ENCODE data around the gene TOMM5. TPM values are rescaled to one million over a fixed set of nuclear protein-coding genes. Genes with fewer than 3 reads are reported as not detected.

TOMM5 gene
- total and polyA plus RNA-seq, 2 experiments from 2014 or later = 130 to 288 TPM

DNA sequence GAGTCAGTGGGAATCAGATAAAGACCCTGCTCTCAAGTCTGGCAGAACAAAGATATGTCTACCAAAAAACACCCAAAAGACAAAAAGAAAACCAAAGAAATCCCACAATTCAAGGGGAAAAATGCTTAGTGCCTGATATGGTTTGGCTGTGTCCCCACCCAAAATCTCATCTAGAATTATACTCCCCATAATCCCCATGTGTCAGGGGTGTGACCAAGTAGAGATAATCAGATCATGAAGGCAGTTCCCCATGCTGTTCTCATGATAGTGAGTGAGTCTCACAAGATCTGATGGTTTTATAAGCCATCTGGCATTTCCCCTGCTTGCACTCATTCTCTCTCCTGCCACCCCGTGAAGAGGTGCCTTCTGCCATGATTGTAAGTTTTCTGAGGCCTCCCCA lies 29.6 kb downstream of the TOMM5 start:
- no peak overlapping the region for H3K4me2 ChIP-seq (ENCODE audit: unreplicated experiment)
- H2AFZ ChIP-seq = no peak overlapping the region
- no peak overlapping the region for H3K4me3 ChIP-seq
- H3K9me3 ChIP-seq (ENCODE audit: low read depth) = no peaks in the 10 kb centered on the region
- H3K27ac ChIP-seq = no peak overlapping the region
- TF ChIP-seq EZH2phosphoT487 (IDR thresholded peaks at IDR 0.05; ENCODE audit: insufficient read depth, low read depth) = no peak
- DNase-seq = no peak
- H3K9ac ChIP-seq = no peak overlapping the region
- H3K27me3 ChIP-seq (replicated peaks; ENCODE audit: insufficient read depth) = no peaks in the 10 kb centered on the region
- H3K36me3 ChIP-seq (ENCODE audit: low read depth) = no peaks in the 10 kb centered on the region
- no peaks in the 10 kb centered on the region for H4K20me1 ChIP-seq (ENCODE audit: insufficient read depth)
- H3K9me2 ChIP-seq (ENCODE audit: insufficient read depth) = no peaks in the 10 kb centered on the region
- 38 to 58% methylated on average over 1 of the region's 1 CpG for WGBS, 2 experiments (ENCODE audit: low coverage in 1 of 2, low lambda C conversion rate in 2 of 2, missing lambda C conversion rate in 2 of 2)
- peaks cover 22% of the 10 kb centered on the region; the same call in 1 of the 2 replicates for H3K79me2 ChIP-seq (ENCODE audit: insufficient read depth)
- in situ Hi-C loops (cut with MboI) = no loop called here
- no peaks in the 10 kb centered on the region for H3F3A ChIP-seq (ENCODE audit: insufficient read depth)
- no peaks in the 10 kb centered on the region for H3K4me1 ChIP-seq (ENCODE audit: insufficient read depth)

DNA sequence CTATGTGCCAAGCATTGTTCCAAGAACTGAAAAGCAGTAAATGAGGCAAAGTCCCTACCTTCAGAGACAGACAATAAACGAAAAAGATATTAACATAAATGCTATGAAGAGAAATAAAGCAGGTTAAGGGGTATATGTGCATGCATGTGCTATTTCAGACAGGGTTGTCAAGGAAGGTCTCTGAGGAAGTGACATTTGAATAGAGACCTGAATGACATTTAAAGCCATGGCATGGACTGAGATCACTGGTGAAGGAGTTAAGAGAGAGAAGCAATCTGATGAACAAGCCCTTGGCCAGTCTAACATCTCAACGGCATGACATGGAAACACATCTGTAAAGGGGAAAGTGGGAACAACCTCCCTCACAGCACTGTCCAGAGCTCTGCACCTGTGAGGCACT lies 30.7 kb downstream of the TOMM5 start:
- no peaks in the 10 kb centered on the region for H4K20me1 ChIP-seq (ENCODE audit: insufficient read depth)
- H3K27ac ChIP-seq = no peak overlapping the region
- peaks cover 20% of the 10 kb centered on the region; the same call in 1 of the 2 replicates for H3K79me2 ChIP-seq (ENCODE audit: insufficient read depth)
- H3K9ac ChIP-seq = no peak overlapping the region
- in situ Hi-C loops (cut with MboI) = no loop called here
- H3K4me1 ChIP-seq (ENCODE audit: insufficient read depth) = no peaks in the 10 kb centered on the region
- no peaks in the 10 kb centered on the region for H3K27me3 ChIP-seq (replicated peaks; ENCODE audit: insufficient read depth)
- no peaks in the 10 kb centered on the region for H3K9me3 ChIP-seq (ENCODE audit: low read depth)
- no peaks in the 10 kb centered on the region for H3K9me2 ChIP-seq (ENCODE audit: insufficient read depth)
- no peak overlapping the region for H3K4me2 ChIP-seq (ENCODE audit: unreplicated experiment)
- H2AFZ ChIP-seq = no peak overlapping the region
- no peak for TF ChIP-seq EZH2 (IDR thresholded peaks at IDR 0.05; ENCODE audit: insufficient read depth, poor library complexity, severe bottlenecking)
- no peak for TF ChIP-seq EZH2phosphoT487 (IDR thresholded peaks at IDR 0.05; ENCODE audit: insufficient read depth, low read depth)
- H3K4me3 ChIP-seq = no peak overlapping the region
- H3F3A ChIP-seq (ENCODE audit: insufficient read depth) = no peaks in the 10 kb centered on the region
- H3K36me3 ChIP-seq (ENCODE audit: low read depth) = no peaks in the 10 kb centered on the region
- 98% methylated on average over 2 of the region's 2 CpGs for WGBS, 2 experiments (ENCODE audit: low coverage in 1 of 2, low lambda C conversion rate in 2 of 2, missing lambda C conversion rate in 2 of 2)
- DNase-seq = no peak

DNA sequence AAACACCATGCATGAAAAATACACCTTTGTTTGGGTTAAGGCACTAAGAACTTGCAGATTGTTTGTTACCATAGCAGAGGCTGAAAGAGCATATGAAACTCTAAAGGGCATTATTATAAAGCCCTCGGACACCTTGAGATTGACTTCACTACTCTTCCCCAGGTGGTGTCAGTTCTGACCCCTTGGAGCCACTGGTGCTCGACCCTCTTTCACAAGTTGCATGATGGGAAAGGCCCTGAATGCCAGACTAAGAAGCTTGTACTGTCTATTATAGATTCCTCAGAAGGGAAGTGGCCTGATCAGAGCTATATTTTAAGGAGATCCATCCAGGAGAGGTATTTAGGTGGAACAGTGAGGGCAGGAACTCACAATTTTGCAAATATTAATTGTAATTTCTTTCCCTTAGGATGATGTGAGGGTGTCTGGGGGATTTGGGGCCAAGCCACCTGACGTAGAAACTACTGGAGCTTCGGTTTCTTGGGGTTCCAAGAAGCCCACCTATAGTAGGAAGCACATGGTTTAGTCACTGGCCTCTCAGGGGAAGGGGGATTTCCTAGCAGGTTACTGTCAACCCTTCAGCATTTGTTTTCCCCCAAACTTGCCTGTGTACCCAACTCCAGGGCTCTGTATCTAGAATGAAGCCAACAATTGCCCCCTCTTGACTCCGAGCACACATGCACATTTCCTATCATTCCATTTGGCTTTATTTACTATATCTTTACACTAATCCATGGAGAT lies 32.4 kb downstream of the TOMM5 start:
- Histone ChIP-seq H3K4me1 (ENCODE audit: insufficient read depth) (peaks cover 7% of the 10 kb centered on the region; the same call in 1 of the 2 replicates), H3K9me2 (ENCODE audit: insufficient read depth) (no peaks in the 10 kb centered on the region), H4K20me1 (ENCODE audit: insufficient read depth) (no peaks in the 10 kb centered on the region), H3F3A (ENCODE audit: insufficient read depth) (no peaks in the 10 kb centered on the region), H3K27ac (no peak overlapping the region), H3K27me3 (replicated peaks; ENCODE audit: insufficient read depth) (no peaks in the 10 kb centered on the region), H3K9me3 (ENCODE audit: low read depth) (no peaks in the 10 kb centered on the region), H3K9ac (no peak overlapping the region), H3K4me3 (no peak overlapping the region), H3K79me2 (ENCODE audit: insufficient read depth) (peaks cover 16% of the 10 kb centered on the region; the same call in 1 of the 2 replicates), H3K4me2 (ENCODE audit: unreplicated experiment) (no peak overlapping the region), H3K36me3 (ENCODE audit: low read depth) (no peaks in the 10 kb centered on the region), H2AFZ (no peak overlapping the region)
- in situ Hi-C loops (cut with MboI) = no loop called here
- no peak for DNase-seq
- WGBS, 2 experiments (ENCODE audit: low coverage in 1 of 2, low lambda C conversion rate in 2 of 2, missing lambda C conversion rate in 2 of 2) = 96 to 98% methylated on average over 5 of the region's 5 CpGs
- no peak for TF ChIP-seq EZH2phosphoT487 (IDR thresholded peaks at IDR 0.05; ENCODE audit: insufficient read depth, low read depth)
- no peak for TF ChIP-seq EZH2 (IDR thresholded peaks at IDR 0.05; ENCODE audit: insufficient read depth, poor library complexity, severe bottlenecking)

DNA sequence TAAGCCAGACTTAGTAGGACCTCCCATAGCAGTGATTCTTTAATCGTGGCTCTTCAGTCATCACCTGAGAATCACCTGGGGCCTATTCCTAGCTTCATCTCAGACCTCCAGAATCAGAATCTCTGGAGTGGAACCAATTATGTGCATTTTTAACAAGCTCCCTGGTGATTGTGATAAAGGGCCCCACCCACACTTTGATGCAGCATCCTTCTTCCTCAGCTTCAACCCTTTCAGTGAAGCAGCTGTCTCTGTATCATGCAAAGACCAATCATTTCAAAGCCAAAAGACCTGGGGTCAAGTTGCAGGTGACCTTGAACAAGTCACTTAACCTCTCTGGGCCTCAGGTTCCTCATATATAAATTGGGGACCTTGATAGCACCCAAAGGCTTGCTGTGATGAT lies 33.3 kb downstream of the TOMM5 start:
- in situ Hi-C loops (cut with MboI) = no loop called here
- no peak overlapping the region for H3K9ac ChIP-seq
- H3K9me2 ChIP-seq (ENCODE audit: insufficient read depth) = no peaks in the 10 kb centered on the region
- H2AFZ ChIP-seq = no peak overlapping the region
- peaks cover 16% of the 10 kb centered on the region; the same call in 1 of the 2 replicates for H3K79me2 ChIP-seq (ENCODE audit: insufficient read depth)
- H3K36me3 ChIP-seq (ENCODE audit: low read depth) = no peaks in the 10 kb centered on the region
- H3K4me2 ChIP-seq (ENCODE audit: unreplicated experiment) = no peak overlapping the region
- no peak overlapping the region for H3K27ac ChIP-seq
- no peaks in the 10 kb centered on the region for H3K27me3 ChIP-seq (replicated peaks; ENCODE audit: insufficient read depth)
- H3K4me3 ChIP-seq = no peak overlapping the region
- no peaks in the 10 kb centered on the region for H3F3A ChIP-seq (ENCODE audit: insufficient read depth)
- no peaks in the 10 kb centered on the region for H4K20me1 ChIP-seq (ENCODE audit: insufficient read depth)
- WGBS, 2 experiments (ENCODE audit: low coverage in 1 of 2, low lambda C conversion rate in 2 of 2, missing lambda C conversion rate in 2 of 2) = 13 to 17% methylated on average over 1 of the region's 1 CpG
- TF ChIP-seq EZH2phosphoT487 (IDR thresholded peaks at IDR 0.05; ENCODE audit: insufficient read depth, low read depth) (no peak), EZH2 (IDR thresholded peaks at IDR 0.05; ENCODE audit: insufficient read depth, poor library complexity, severe bottlenecking) (no peak)
- no peak for DNase-seq
- peaks cover 7% of the 10 kb centered on the region; the same call in 1 of the 2 replicates for H3K4me1 ChIP-seq (ENCODE audit: insufficient read depth)
- H3K9me3 ChIP-seq (ENCODE audit: low read depth) = no peaks in the 10 kb centered on the region
